NB4 (cell line): Measurements from ENCODE around the gene PDE4DIP.
"Not testable (repeated sequence)": the region's sequence is repeated elsewhere in the genome, so short reads cannot be mapped to it uniquely, and the experiment has no call there.

Source experiments
- MYC ChIP-seq: IDR thresholded peaks from 2 replicates; pipeline ENCODE4 v1.6.1; 2011; ENCODE audit warnings: low read depth, low read length
- POLR2A ChIP-seq: IDR thresholded peaks from 2 replicates; pipeline ENCODE4 v1.6.1; 2011; ENCODE audit warnings: mild to moderate bottlenecking; ENCODE audit not compliant: insufficient read length; ENCODE audit errors: extremely low read depth
- TF ChIP-seq, protein P1 (sequence below): IDR thresholded peaks from one replicate; pipeline ENCODE4 v1.5.1; 2012; ENCODE audit warnings: low read depth, low read length
- TF ChIP-seq, protein P2 (sequence below): IDR thresholded peaks from 2 replicates; pipeline ENCODE4 v1.6.1; 2011; ENCODE audit warnings: low read depth, low read length

DNA sequence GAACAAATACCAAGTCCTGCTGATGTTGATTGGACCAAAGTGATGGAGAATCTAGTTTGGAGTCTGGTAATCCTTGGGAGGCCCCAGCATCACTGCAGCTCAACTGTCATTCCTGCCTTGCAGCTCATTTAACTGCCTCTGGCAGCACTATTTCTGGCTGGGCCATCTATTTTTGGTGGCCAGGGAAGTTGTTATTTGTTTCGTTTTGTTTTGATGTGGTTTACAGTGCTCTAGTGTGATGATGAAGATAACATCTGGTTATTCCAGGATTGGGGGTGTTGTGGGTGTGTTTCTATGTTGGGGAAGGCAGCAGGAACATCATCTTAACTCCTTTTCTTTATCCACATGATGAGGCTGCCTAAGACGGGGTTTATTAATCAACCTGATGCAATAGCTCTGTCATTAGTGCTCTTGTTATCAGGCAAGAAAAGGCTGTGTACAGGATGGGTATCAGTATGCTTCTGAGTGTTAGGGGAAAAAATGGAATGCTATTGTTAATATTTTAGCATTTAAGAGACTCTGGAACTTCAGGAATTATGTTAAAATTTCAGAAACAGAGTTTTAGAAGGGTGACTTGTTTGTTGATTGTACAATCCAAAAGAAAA is 35.7 kb downstream of the PDE4DIP start:
- TF ChIP-seq, protein P1, sequence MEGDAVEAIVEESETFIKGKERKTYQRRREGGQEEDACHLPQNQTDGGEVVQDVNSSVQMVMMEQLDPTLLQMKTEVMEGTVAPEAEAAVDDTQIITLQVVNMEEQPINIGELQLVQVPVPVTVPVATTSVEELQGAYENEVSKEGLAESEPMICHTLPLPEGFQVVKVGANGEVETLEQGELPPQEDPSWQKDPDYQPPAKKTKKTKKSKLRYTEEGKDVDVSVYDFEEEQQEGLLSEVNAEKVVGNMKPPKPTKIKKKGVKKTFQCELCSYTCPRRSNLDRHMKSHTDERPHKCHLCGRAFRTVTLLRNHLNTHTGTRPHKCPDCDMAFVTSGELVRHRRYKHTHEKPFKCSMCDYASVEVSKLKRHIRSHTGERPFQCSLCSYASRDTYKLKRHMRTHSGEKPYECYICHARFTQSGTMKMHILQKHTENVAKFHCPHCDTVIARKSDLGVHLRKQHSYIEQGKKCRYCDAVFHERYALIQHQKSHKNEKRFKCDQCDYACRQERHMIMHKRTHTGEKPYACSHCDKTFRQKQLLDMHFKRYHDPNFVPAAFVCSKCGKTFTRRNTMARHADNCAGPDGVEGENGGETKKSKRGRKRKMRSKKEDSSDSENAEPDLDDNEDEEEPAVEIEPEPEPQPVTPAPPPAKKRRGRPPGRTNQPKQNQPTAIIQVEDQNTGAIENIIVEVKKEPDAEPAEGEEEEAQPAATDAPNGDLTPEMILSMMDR = not testable (repeated sequence)
- not testable (repeated sequence) for TF ChIP-seq POLR2A, MYC
- TF ChIP-seq, protein P2, sequence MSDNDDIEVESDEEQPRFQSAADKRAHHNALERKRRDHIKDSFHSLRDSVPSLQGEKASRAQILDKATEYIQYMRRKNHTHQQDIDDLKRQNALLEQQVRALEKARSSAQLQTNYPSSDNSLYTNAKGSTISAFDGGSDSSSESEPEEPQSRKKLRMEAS = not testable (repeated sequence)
